GM18907 (cell line): Measurements from ENCODE around the gene PAX7.
"Not testable (repeated sequence)": the region's sequence is repeated elsewhere in the genome, so short reads cannot be mapped to it uniquely, and the experiment has no call there.

Source experiments
- ATAC-seq: cut with Tn5 transposase; IDR thresholded peaks from one replicate; pipeline ENCODE4 v1.9.1; 2021; ENCODE audit warnings: mild to moderate bottlenecking, moderate library complexity; ENCODE audit not compliant: unreplicated experiment

The PAX7 gene

DNA sequence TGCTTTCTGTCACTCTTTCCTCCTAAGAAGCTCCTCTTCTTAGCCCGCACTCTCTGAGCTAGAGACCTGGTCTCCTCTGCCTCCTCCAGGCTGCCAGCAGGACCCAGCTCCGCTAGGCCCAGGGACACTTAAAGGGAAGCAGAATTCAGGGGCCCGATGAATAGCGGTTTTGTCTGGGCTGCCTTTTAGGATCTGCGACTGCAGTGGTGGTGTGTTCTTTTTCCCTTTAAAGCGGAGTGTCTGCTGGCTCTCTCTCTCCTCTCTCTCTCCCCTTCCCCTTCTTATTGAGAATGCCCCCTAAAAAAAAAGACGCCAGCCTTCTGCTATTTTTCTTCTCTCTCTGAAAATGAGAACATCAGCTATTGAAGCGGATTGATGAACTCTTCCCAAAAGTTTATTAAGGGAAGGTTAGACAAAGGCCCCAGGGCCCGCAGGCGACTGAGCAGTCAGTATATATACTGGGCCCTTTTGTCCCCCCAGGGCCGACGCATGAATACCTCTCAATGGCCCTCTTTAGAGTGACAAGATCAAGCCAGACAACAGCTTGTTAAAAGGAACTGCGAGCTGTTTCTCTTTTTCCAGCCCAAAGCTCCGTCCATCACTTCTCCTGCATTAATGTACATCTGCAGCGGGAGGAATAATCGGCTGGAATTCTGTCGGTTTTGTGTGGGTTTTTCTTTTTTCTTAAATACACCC is 27.0 kb downstream of the PAX7 start:
- no peak for ATAC-seq

DNA sequence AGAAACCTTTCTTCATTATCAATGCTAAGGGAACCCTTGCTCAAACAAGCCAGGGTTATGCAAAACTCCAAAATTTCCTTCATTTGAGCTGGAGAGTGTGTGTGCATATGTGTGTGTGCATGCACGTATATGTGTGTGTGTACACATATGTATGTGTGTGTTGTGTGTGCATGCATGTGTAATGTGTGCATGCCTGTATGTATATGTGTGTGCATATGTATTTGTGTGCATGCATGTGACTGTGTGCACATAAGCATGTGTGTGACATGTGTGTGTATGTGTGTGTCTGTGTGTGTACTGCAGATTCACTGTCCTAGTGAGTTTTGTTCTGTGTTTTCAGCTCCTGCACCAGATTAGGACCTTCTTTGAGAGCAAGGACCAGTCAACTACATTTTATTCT is 28.2 kb downstream of the PAX7 start:
- no peak for ATAC-seq

DNA sequence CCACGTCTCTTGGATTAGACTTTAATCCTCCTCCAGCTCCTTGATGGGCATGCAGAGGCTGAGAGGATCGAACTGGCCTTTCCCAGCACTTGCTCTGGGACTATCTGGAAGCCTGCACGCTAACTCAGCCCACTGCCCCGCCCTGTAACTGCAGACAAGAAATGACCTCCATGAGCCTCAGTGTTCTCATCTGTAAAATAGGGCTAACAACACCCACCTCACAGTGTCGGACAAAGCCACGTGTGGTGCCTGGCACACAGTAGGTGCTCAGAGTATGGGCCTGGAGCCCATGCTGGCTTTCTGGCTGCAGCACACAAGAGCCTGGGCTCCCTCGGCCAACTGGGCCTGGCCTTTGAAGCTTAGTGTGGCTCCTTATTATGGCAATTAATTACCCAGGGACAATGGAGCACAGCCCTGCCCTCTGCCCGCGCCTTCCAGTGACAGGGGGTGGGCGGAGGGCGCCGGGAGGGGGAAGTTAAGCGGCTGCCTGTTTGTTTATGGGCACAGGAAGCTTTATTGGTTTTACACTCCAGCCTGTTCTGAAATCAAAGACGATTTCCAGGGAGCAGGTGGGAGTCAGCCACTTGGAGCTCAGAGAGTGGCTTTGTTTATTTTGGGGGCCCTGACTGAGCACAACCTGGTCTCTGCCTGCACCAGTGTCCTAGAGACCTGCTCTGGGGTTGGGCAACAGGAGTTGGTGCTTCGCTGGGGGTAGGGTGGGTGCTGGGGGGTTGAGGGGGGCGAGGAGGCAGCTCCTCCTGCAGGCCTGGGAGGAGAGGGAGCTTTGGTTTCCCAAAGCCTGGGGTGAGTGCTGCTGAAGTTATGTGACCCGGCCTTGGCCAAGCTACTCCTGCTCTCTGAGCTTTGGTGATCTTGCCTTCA is 31.0 kb downstream of the PAX7 start:
- no peak for ATAC-seq

DNA sequence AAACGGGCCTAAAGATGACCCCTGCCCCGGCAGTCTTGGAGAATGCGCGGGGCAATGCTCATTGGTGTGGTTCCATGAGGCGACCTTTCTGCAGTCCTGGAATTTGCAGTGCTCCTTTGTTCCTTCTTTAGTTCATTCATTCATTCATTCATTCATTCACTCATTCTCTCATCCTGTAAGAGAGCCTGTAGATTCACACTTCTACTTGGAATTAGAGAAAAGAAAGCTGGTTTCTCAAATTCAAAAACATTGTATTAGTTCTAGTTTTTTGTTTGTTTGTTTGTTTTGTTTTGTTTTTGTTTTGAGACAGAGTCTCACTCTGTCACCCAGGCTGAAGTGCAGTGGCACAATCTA is 31.6 kb downstream of the PAX7 start:
- ATAC-seq, result no peak

DNA sequence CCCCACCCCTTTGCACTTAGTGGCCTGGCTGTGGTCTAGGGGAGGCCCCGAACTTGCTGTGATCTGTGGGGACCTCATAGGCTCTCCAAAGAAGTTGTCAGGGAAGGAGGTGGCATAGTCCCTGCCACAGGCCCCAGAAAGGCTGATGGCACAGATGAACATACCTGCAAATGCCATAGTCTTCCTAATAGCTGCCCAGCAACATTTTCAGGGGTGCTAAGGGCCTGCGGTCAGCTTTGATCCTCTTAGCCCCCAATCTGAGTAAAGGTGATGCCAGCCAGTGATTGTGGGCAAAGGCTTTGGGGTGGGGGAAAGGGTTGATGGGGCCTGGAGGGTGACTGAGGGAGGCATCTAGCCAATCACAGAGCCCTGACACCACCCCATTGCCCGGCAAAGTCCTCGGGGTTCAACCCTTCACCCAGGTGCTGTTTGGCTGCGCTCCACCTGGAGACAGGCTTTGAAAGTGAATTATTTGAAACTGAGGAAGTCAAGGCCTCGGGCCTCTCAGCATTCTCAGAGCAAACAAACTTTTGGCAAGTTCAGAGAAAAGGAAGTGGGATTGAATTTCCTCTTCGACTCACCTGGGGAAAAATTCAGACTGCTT is 35.8 kb downstream of the PAX7 start:
- ATAC-seq, result no peak

DNA sequence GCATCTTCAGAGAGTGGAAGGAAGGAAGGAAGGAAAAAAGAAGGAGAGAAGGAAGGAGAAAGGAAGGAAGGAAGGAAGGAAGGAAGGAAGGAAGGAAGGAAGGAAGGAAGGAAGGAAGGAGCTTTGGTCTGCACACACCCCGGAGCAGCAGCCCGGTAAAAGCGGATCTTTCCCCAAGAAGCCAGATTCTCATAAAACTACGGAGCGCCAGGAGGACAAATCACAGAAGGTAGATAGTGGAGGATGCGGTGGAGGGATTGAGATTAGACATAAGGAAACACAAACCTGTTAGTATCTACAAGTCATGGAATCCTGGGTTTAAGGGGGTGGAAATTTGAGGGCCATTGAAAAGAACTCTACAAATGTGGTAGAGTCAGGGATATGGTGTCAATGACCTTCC is 36.7 kb downstream of the PAX7 start:
- no peak for ATAC-seq

DNA sequence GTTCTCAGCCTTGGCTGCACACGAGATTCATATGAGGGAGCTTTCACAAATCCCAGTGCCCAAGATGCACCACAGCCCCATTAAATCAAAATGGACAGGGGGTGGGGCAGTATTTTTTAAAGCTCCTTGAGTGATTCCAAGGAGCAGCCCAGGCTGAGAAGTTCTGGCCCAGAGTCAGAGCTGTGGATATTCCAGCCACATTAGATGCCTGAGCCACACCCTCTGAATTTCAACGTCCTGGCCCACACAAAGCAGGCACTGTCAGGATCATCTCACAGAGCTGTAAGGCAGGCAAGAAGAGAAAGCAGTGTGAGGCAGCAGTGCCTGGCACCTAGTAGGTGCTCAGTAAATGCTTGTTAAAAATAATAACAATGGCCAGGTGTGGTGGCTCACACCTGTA is 37.4 kb downstream of the PAX7 start:
- no peak for ATAC-seq

DNA sequence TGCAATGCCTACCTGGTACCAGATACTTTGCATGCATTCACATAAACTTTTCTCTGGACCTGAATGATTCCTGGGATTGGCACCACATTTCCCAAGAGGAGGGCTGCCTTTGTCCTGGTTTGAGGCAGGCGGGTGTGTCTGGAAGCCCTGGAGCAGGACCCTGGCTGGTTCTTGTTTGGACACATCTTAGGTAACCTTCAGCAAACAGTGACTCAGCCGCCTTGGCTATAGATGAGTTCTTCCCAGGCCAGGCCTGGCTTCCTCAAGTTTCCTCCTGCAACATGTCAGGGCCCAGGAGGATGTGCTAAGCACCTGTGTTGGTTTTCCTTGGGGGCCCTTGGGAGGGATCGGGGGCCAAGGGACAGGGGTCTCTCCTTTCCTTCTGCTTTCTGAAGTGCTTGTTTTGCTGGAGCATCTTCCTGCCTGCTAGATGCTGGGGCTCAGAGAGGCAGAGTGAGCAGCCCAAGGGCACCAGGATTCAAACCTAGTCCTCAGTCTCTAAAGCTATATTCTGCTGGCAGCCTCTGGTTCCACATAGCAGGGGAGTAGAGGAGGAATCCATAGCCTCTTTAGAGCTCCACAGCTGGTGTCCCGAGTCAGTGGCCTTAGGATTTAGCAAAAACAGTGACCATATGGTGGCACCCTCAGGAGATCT is 38.2 kb downstream of the PAX7 start:
- no peak for ATAC-seq

DNA sequence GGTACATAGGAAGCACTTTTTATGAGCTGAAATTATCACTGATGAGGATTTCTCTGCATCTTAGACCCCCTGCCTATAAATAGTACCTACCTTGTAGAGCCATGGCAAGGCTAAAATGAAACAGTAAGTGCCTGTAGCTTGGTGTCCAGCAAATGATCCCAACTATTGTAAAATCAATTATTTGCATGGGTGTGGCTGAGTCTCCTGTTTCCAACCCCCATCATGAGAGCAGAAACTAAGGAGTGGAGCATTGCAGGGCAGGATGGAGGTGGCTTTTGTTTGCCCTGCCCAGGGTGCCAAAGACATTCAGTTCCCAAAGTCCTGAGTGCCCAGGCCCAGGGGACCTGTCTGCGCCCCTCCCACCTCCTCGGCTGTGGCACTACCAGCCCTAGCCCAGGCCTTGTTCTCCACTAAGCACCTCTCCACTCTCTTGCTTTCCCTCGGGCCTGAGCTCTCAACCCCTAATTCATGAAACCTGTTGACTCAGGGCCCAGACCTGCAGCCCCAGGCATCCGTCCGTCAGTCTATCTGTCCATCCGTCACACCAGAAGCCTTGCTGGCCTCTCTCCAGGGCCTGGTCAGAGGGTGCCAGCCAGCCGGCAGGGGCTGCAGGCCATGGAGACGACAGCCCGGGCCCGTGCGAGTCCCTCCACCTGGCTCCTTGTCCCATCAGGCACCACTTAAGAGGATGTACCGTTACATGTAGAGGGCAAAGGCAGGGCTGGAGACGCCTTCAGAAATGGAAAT is 39.6 kb downstream of the PAX7 start:
- ATAC-seq, result no peak

DNA sequence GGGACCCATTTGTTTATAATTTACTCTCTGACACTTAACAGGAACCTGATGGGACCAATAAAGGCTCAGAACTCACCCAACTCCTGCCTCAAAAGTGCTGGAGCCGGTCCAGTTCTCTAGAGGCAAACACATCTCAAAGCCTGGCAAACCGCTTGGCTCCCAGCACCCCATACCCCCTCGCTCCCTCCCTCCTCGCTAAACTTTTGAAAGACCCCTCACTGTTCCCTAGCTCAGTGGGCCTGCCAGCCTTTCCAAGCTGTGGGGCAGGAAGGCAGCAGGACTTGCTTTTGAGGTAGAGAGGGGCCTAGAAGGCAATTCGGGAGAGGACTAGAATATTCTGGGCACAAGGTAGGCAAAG is 40.2 kb downstream of the PAX7 start:
- no peak for ATAC-seq

DNA sequence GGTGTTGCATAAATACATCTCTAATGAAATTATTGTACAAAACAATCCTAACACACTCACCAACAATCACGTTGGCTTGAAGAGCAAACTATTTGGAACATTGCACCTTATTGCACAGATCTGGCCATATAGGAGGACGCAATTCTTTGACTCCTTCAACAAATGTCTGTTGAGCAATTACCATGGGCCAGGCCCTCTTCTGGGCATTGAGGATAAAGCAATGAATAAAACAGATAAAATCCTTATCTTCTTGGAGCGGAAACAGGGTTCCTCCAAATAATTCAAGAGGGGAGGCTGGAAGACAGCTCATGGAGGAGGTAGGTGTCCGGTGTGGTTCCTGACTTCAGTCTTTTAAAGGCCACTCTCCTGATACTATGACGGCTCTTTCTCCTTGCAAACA is 43.3 kb downstream of the PAX7 start:
- no peak for ATAC-seq

DNA sequence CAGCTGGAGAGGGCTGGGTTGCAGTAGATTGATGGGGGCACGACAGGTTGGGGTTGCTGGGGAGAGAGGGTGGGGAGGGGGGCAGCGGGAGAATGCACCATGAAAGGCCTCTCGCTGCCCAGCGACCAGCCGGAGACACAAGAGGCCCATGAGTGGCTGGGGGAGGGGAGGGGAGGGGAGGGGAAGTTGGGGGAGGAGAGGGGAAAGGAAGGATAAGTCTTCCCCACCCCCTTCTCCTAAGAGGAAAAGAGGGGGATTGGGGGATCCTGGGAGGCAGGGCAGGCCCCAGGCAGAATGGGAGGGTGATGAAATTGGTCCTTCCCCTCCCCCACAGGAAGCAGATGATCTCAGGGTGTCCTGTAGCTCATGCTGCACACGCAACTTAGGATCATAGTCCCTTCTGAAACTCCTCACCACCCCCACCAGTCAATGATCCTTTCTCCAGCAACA is 45.7 kb downstream of the PAX7 start:
- no peak for ATAC-seq

DNA sequence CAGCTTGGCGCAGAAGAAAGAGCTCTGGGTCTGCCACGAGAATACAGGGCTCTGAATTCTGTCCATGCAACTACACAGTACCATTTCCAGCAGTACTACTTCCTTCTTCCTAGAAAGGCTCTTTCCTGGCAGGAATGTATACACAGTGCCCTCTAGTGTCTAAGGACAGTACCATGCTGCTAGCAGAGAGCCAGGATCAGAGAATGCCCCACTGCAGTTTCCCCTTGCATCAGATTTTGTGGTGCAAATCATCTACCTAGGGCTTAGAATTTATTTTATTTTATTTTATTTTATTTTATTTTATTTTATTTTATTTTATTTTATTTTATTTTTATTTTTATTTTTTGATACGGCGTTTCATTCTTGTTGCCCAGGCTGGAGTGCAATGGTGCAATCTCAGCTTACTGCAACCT is 50.8 kb downstream of the PAX7 start:
- no peak for ATAC-seq

DNA sequence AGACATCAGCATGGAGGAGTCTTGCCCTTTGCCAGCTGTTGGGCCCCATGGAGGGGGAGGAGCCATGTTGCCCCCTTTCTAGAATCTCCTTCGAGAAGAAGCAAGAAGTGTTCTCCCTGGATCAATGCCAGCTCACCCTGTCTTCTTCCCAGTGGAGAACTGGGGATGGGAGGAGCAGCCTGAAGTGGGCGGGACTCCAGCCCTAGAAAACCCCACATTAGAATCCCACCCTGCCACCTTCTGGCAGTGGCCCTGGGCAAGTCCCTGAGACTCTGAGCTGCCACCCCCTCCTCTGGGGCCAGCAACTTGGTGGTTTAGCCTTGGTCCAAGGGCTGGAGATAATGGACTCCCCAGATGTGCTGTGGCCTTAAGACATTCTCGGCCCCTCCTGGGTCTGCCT is 51.7 kb downstream of the PAX7 start:
- no peak for ATAC-seq

DNA sequence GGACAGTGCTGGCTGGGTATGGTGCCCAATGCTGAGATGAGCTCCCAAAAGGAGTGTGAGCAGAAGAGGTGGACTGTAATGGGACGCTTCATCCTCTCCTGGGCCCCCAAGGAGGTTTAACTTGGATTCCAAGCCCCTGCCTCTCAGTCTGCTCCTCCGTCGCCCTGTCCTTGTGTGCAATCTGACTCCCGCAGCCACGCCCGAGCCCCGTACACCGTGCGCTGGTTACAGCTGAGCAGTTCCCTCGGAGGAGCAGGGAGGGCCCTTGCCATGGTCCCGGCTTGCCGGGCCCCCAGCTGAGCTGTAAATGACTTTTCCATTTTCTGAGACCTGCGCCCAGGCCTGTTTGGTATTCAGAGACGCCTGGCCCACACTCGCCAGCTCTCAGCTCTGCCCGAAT is 53.7 kb downstream of the PAX7 start:
- ATAC-seq, result no peak

DNA sequence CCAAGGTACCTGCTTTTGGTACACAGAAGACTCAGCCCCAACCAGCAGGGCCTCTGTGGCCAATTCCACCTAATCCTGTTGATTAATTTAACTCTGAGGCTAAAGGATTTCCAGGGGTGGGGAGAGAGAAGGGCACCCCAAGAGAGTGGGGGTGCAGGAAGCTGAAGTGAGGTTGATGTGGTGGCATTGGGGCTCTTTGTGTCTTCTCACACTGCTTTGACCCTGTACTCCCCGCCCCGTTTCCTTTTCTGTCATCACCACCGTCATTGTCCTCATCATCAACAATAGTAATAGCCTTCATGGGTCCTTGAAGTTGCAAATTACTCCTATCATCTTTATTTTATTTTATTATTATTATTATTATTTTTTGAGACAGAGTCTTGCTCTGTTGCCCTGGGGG is 55.9 kb downstream of the PAX7 start:
- ATAC-seq, result no peak

DNA sequence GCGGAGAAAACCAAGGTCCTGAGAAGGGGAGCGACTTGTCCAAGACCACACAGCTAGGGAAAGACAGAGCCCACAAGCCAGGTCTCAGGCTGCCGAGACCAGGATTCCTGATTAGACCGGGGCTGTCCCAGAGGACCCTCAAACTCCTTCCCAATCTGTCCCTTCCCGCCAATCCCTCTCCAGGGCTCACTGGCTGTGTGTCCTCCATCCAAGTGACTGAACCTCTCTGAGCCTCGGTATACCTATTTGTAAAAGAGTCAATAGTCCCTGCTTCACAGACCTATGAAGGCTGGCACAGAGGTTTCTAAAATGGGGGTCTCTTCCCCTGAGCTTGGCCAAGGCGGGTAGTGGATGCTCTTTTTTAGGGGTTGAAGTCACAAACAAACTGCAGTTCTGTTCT is 56.6 kb downstream of the PAX7 start:
- ATAC-seq, result no peak

DNA sequence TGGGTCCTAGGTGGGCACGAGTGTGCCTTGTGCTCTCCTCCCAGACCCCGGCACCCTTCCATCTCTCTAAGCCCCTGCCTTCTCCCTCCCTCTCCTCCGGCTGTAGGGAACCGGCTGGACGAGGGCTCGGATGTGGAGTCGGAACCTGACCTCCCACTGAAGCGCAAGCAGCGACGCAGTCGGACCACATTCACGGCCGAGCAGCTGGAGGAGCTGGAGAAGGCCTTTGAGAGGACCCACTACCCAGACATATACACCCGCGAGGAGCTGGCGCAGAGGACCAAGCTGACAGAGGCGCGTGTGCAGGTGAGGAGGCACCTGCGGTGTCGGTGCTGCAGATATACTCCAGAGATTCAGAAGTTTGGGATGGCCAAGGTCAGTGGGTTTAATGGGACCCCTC is 61.0 kb downstream of the PAX7 start:
- ATAC-seq, result no peak

DNA sequence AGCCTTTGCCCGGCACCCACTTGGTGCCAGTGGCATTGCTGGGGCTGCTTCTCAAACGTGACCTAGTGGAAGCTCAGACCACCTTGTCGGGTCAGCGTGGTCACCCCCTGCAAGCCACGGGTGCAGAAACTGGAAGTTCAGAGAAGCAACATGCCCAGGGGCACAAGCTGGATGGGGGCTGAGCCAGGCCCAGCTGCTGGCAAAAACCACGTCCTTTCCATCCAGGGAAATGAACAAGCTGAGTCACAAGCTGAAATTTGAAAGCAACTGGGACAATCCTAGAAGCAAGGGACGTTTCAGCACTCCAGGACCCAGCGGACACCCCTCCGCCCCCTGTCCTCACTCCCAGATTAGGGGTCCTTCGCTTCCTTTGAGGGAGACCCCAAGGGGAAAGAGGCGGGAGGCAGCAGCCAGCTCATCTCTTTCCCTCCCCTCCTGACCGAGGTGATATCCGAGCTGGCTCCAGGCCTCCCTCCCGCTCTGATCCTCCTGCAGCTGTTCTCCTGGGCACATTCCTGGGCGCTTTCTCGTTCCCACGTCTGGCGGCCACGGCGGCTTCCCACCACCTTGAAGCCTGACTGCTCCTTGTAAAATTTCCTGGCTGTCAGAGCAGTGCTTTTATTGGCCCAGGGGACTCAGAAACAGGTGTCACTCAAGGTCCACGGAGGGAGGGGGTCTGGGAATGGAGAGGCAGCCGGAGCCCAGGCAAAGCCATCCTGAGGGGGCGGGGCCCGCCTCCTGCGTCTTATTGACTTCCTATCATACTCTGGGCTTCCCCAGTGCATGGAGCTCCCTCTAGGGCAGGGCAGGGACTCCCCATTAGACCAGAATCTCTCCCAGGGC is 62.8 kb downstream of the PAX7 start:
- ATAC-seq, result no peak

DNA sequence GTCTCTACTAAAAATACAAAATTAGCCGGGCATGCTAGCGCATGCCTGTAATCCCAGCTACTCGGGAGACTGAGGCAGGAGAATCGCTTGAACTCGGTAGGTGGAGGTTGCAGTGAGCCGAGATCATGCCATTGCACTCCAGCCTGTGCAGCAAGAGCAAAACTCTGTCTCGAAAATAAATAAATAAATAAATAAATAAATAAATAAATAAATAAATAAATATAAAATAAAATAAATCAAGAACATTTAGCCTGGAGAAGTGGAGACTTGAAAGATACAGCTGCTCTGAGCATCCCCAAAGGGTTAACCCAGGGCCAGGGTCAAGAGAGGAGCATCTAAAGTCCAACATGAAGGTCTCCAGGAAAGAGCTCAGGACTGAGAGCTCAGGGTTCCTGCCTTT is 63.6 kb downstream of the PAX7 start:
- not testable (repeated sequence) for ATAC-seq
